ENCODE results near the gene FMNL2. TPM values are rescaled to one million over a fixed set of nuclear protein-coding genes. Genes with fewer than 3 reads are reported as not detected.
A peak's percentile ranks its signal among the peaks of the same experiment; 100 is the strongest.

FMNL2 gene
- total and polyA plus RNA-seq, 11 donors, result 4.7 to 19.4 (median 5.5) TPM

DNA sequence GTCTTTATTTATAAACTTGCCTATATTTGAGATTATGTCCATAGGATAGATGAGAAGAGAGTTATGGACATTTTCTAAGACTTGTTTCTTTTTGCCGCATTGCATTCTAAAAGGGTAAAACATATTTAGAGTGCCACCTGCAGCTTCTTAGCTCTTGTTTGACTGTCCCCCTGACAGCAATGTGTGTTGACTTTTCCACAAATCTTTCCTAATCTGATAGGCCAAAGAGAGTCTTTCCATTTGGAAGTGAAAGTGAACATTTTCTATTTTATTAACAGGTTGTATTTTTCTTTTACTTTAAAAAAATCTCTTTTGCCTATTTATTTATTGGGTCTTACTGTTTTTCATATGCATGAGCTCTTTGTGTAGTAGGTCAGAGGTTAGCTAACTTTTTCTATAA lies 58.4 kb downstream of the FMNL2 start:
- TF ChIP-seq, protein P1, sequence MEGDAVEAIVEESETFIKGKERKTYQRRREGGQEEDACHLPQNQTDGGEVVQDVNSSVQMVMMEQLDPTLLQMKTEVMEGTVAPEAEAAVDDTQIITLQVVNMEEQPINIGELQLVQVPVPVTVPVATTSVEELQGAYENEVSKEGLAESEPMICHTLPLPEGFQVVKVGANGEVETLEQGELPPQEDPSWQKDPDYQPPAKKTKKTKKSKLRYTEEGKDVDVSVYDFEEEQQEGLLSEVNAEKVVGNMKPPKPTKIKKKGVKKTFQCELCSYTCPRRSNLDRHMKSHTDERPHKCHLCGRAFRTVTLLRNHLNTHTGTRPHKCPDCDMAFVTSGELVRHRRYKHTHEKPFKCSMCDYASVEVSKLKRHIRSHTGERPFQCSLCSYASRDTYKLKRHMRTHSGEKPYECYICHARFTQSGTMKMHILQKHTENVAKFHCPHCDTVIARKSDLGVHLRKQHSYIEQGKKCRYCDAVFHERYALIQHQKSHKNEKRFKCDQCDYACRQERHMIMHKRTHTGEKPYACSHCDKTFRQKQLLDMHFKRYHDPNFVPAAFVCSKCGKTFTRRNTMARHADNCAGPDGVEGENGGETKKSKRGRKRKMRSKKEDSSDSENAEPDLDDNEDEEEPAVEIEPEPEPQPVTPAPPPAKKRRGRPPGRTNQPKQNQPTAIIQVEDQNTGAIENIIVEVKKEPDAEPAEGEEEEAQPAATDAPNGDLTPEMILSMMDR (IDR thresholded peaks at IDR 0.05), result no peak
- no peak for TF ChIP-seq POLR2A (IDR thresholded peaks at IDR 0.05)
- WGBS, 4 donors, result 91 to 97% (median 96%) methylated on average over 1 of the region's 1 CpG
- H3K4me1 ChIP-seq, result peaks cover 0 to 26% (median 0%) of the 10 kb centered on the region in 12 donors
- intact Hi-C loops (cut with DNase I), result no loop called here
- no peak for ATAC-seq
- no peak overlapping the region for H3K4me3 ChIP-seq
- no peak for DNase-seq
- H3K36me3 ChIP-seq, result no peaks in the 10 kb centered on the region
- H3K27ac ChIP-seq, result no peak overlapping the region
- H3K9me3 ChIP-seq, result no peaks in the 10 kb centered on the region
- H3K27me3 ChIP-seq, result no peaks in the 10 kb centered on the region

DNA sequence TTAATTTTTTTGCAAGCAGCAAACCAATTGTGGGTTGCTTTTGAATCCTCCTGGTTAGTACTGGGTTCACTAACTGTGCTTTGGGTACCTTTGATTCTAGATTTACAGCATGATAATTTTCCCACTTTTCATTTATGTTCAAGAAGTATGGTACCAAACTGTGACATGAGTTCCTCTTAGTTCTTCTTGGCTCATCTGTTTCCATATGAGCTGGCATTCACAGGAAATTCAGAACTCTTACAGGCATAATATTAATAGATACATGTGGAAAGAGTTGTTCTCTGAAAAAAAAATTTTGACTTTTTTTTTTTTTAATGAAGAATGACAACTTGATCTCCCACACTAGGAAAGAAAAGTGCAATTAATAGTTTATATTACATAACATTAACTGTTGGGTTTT lies 59.4 kb downstream of the FMNL2 start:
- Histone ChIP-seq H3K9me3 (no peaks in the 10 kb centered on the region), H3K4me1 (peaks cover 0 to 26% (median 0%) of the 10 kb centered on the region in 12 donors), H3K36me3 (no peaks in the 10 kb centered on the region), H3K4me3 (no peak overlapping the region), H3K27me3 (no peaks in the 10 kb centered on the region), H3K27ac (peak overlapping the region in 1 of 12 donors; percentile 23)
- DNase-seq, result no peak
- TF ChIP-seq POLR2A (IDR thresholded peaks at IDR 0.05), result no peak
- TF ChIP-seq, protein P1 (IDR thresholded peaks at IDR 0.05), result no peak
- no peak for ATAC-seq
- intact Hi-C loops (cut with DNase I), result no loop called here

DNA sequence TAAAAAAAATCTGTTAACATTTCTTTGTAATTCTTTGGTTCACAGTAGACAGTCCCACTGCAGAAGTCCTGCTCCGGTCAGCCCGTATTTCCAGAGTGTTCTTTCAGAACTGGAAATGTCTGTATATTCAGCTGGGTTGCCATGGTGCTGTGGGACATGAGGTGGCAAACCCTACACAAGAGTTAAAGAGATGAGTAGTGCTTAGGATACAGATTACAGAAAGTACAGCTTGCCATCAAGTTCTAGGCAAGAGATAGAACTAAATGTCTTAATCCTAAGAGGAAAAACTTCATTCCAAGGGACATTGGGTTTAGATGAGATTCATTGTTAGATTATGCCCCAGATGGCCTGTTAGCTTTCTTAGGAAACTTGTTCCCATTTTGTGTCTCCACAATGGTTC lies 60.1 kb downstream of the FMNL2 start:
- no peaks in the 10 kb centered on the region for H3K36me3 ChIP-seq
- peak overlapping the region in 1 of 12 donors; percentile 51 for H3K4me3 ChIP-seq
- TF ChIP-seq POLR2A (IDR thresholded peaks at IDR 0.05), result no peak
- TF ChIP-seq, protein P1 (IDR thresholded peaks at IDR 0.05), result no peak
- 71 to 85% (median 77%) methylated on average over 2 of the region's 2 CpGs for WGBS, 4 donors
- peak overlapping the region in 7 of 12 donors; percentile 21 to 73 (median 60) for H3K27ac ChIP-seq
- intact Hi-C loops (cut with DNase I), result no loop called here
- H3K9me3 ChIP-seq, result no peaks in the 10 kb centered on the region
- DNase-seq (no peak), ATAC-seq (peak; percentile 22 to 50 (median 38))
- peaks cover 0 to 26% (median 0%) of the 10 kb centered on the region in 12 donors for H3K4me1 ChIP-seq
- no peaks in the 10 kb centered on the region for H3K27me3 ChIP-seq

DNA sequence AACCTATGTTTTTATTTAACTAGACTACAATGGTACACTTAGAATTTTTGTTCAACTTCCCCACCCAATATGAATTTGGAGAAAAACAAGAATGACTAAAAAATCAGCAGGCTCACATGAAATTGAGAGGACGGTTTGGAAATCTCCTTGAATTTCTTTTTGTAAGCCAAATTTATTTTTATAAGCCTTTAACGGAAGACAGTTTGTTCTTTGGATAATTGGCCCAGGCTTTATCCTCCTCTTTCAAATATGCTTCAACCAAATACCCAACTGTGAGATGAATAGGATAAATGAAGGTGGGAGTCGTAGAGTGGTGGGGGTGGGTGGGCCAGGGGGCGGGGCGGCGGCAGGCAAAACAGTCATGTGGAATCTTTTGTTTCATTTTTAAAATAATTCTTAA lies 60.6 kb downstream of the FMNL2 start:
- TF ChIP-seq POLR2A (IDR thresholded peaks at IDR 0.05), result no peak
- TF ChIP-seq, protein P1 (IDR thresholded peaks at IDR 0.05), result no peak
- Histone ChIP-seq H3K9me3 (no peaks in the 10 kb centered on the region), H3K27ac (peak overlapping the region in 6 of 12 donors; percentile 27 to 73 (median 60)), H3K36me3 (no peaks in the 10 kb centered on the region), H3K4me3 (peak overlapping the region in 8 of 12 donors; percentile 10 to 51 (median 27)), H3K4me1 (peaks cover 0 to 26% (median 0%) of the 10 kb centered on the region in 12 donors), H3K27me3 (no peaks in the 10 kb centered on the region)
- 74 to 81% (median 81%) methylated on average over 6 of the region's 6 CpGs for WGBS, 4 donors
- no peak for ATAC-seq
- DNase-seq, result no peak
- intact Hi-C loops (cut with DNase I), result no loop called here

Data from heart left ventricle (tissue), 16 donors.